WERI-Rb-1 (cell line): ENCODE measurements around the gene ZNF469.

Source experiments
- DNase-seq: peaks from one replicate; pipeline ENCODE4 v3.0.0-alpha.2; 2020
- H3K27ac ChIP-seq: fragments of 250-450 bp; sonication (Bioruptor Pico); 2 replicates; pipeline ENCODE4 v1.5.1; 2020; ENCODE audit warnings: mild to moderate bottlenecking, moderate library complexity
- H3K27me3 ChIP-seq: fragments of 250-450 bp; sonication (Bioruptor Pico); 2 replicates; pipeline ENCODE4 v1.5.1; 2021; ENCODE audit warnings: mild to moderate bottlenecking, low read depth, moderate library complexity; ENCODE audit not compliant: insufficient read depth, severe bottlenecking
- H3K36me3 ChIP-seq: fragments of 250-450 bp; sonication (Bioruptor Pico); 2 replicates; pipeline ENCODE4 v1.5.1; 2020; ENCODE audit warnings: mild to moderate bottlenecking, moderate library complexity
- H3K4me3 ChIP-seq: 2 replicates; pipeline ENCODE4 v1.5.1; 2011; ENCODE audit warnings: low read depth, mild to moderate bottlenecking, control low read depth, low read length
- H3K9me3 ChIP-seq: fragments of 250-450 bp; sonication (Bioruptor Pico); 2 replicates; pipeline ENCODE4 v1.5.1; 2021; ENCODE audit warnings: mild to moderate bottlenecking, moderate library complexity; ENCODE audit not compliant: severe bottlenecking
- TF ChIP-seq, protein P1 (sequence below): IDR thresholded peaks from 2 replicates; pipeline ENCODE4 v1.5.1; 2011; ENCODE audit warnings: low read depth, mild to moderate bottlenecking, control low read depth, inconsistent platforms, low read length

Gene ZNF469

GRCh38 chr16:88346680-88347505 is 35.9 kb upstream of the ZNF469 start:
- TF ChIP-seq, protein P1, sequence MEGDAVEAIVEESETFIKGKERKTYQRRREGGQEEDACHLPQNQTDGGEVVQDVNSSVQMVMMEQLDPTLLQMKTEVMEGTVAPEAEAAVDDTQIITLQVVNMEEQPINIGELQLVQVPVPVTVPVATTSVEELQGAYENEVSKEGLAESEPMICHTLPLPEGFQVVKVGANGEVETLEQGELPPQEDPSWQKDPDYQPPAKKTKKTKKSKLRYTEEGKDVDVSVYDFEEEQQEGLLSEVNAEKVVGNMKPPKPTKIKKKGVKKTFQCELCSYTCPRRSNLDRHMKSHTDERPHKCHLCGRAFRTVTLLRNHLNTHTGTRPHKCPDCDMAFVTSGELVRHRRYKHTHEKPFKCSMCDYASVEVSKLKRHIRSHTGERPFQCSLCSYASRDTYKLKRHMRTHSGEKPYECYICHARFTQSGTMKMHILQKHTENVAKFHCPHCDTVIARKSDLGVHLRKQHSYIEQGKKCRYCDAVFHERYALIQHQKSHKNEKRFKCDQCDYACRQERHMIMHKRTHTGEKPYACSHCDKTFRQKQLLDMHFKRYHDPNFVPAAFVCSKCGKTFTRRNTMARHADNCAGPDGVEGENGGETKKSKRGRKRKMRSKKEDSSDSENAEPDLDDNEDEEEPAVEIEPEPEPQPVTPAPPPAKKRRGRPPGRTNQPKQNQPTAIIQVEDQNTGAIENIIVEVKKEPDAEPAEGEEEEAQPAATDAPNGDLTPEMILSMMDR = no peak
- Histone ChIP-seq H3K36me3 (no peaks in the 10 kb centered on the region), H3K4me3 (no peak overlapping the region), H3K27ac (no peak overlapping the region), H3K9me3 (no peaks in the 10 kb centered on the region), H3K27me3 (no peaks in the 10 kb centered on the region)
- no peak for DNase-seq

GRCh38 chr16:88347656-88348376 is 34.9 kb upstream of the ZNF469 start:
- H3K36me3 ChIP-seq = no peaks in the 10 kb centered on the region
- DNase-seq = no peak
- H3K27me3 ChIP-seq = no peaks in the 10 kb centered on the region
- no peaks in the 10 kb centered on the region for H3K9me3 ChIP-seq
- H3K4me3 ChIP-seq = no peak overlapping the region
- no peak overlapping the region for H3K27ac ChIP-seq
- TF ChIP-seq, protein P1 = no peak

DNA sequence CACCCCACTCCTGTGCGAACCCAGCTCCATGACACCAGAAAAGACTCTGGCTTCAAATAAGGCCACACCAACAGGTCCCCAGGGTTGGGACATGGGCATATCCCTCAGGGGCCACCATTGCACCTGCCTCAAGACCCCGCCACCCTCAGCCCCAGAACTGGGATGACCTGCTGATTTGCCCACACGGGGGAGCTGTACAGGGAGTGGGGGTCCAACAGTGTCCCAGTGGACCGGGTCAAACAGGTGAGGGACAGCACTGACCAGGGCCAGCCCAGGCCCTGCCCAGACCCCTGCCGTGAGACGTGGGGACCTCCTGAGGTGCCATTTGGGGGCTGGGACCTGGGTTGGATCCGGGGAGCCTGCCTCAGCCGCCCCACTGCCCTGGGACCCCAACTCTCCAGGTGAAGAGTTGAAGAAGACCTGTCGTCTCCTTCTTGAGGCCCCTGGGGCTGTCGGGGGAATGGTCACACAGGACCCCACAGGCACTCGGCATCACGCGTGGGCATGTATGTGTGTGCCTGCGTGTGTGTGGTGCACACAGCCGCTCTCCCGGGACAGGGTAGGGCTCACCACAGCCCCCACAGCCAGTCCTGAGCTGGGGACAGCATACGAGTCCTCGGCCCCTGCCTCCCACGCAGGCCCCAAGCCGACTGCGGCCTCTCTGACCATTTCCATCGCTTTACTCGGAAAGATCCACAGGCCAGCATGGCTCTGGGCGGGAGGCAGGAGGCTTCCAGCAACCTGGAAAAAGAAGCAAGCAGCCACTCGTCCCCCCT is 34.2 kb upstream of the ZNF469 start:
- no peak for DNase-seq
- Histone ChIP-seq H3K27ac (no peak overlapping the region), H3K9me3 (no peaks in the 10 kb centered on the region), H3K36me3 (no peaks in the 10 kb centered on the region), H3K4me3 (no peak overlapping the region), H3K27me3 (no peaks in the 10 kb centered on the region)
- TF ChIP-seq, protein P1 = 0 out of 2 replicates have a peak, but pooled peaks have one; percentile 5

- Histone ChIP-seq H3K27ac (no peak overlapping the region), H3K36me3 (no peaks in the 10 kb centered on the region), H3K4me3 (no peak overlapping the region), H3K9me3 (no peaks in the 10 kb centered on the region), H3K27me3 (no peaks in the 10 kb centered on the region)
- TF ChIP-seq, protein P1 = no peak
- no peak for DNase-seq
Measured at GRCh38 chr16:88349153-88349902, 33.4 kb upstream of the ZNF469 start.
